HG02973 (cell line): ENCODE measurements around the gene PTPRN.
A peak's percentile ranks its signal among the peaks of the same experiment; 100 is the strongest.

Source experiments
- ATAC-seq: cut with Tn5 transposase; IDR thresholded peaks from one replicate; pipeline ENCODE4 v1.9.1; 2021; ENCODE audit warnings: moderate library complexity; ENCODE audit not compliant: unreplicated experiment

Gene PTPRN

DNA sequence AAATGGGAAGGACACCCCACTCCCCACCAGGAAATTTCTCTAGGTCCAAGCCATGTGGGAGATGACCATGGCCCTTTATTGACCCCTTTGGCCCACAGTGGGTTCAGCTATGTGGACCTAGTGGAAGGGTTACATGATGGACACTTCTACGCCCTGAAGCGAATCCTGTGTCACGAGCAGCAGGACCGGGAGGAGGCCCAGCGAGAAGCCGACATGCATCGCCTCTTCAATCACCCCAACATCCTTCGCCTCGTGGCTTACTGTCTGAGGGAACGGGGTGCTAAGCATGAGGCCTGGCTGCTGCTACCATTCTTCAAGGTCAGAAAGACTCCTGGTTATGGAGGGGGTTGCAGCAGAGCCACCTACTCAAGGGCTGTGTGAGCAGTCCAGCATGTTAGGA lies 62.6 kb downstream of the PTPRN start:
- ATAC-seq, result no peak

- ATAC-seq, result no peak
Observed at GRCh38 chr2:219245899-219246230, 63.3 kb downstream of the PTPRN start.

GRCh38 chr2:219245148-219245898 lies 63.9 kb downstream of the PTPRN start, which contains the start of the genes GLB1L and STK16:
GLB1L (minus strand) TSS chr2:219245444; CDS start chr2:219243573, 1,871 bp downstream.
STK16 (plus strand) TSS chr2:219245479; CDS start chr2:219246000, 521 bp downstream.
- peak; percentile 68 for ATAC-seq

DNA sequence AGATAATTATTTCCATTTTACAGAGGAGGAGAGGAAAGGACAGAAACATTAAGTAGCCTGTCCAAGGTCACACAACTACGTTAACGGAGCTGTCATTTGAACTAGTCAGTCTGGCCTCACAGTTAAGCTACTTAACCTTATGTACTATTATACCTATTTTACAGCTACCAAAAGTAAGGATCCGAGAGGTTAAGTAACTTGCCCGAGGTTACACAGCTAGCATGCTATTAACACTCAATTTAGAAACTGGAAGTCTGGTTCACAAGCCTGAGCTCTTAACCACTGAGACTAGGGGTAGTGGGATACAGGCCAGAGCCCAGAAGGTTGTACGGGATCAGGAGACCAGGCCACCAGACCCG lies 64.4 kb downstream of the PTPRN start:
- ATAC-seq, result no peak

DNA sequence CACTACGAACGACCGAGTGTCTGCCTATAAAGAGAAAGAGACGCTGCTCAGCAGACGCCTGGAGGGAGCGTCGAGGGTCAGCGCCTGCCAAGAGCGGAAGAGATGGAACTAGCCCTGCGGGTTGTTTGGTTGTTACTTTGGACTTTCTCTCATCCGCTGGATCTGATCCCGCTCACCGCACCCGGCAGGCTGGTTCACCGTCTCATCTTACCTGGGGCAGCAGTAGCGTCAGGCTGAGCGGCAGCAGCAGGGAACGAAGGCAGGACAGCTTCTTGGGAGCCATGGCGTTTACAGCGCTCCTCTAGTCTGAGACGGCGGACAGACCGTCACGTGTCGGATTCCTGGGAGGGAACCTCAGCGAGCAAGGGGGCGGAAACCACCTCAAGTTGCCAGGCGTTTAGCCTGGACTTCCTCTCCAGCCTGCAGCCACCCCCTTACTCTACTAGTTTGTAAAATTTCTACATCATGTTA lies 65.9 kb downstream of the PTPRN start:
- no peak for ATAC-seq
